Peyer's patch (tissue), 4 donors: Measurements from ENCODE around the gene MRPS35.

Experiments used
- POLR2A ChIP-seq, 2 donors: fragments of 450-650 bp; IDR thresholded peaks; one replicate each; pipeline ENCODE4 v1.5.1; 2017; ENCODE audit warnings: antibody characterized with exemption in 2 of 2, mild to moderate bottlenecking in 2 of 2, moderate library complexity in 2 of 2
- TF ChIP-seq, protein P1 (sequence below), 6 experiments: fragments of 450-650 bp in 4 of 6; fragments of 200-600 bp in 2 of 6; sonication (generic) in 1 of 6; IDR thresholded peaks; one replicate each; pipeline ENCODE4 v1.5.1; 2017 to 2019; ENCODE audit warnings: antibody characterized with exemption in 6 of 6, mild to moderate bottlenecking in 3 of 6, moderate library complexity in 1 of 6

DNA sequence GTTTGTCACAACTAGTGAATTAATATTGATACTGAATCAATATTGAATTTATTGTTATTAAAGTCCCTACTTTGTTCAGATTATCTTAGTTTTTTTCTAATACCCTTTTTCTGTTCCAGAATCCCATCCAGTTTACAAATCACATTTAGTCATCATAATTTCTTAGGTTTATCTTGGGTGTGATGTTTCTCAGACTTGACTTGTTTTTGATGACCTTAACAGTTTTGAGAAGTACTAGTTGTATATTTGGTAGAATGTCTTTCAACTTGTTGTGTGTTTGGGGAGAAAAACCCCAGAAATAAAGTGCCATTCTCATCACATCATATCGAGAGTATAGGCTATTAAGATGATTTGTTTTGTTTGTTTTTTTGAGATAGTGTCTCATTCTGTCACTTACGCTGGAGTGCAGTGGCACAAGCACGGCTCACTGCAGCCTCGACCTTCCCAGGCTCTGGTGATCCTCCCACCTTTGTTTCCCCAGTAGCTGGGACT is 19.5 kb downstream of the MRPS35 start:
- TF ChIP-seq, protein P1, sequence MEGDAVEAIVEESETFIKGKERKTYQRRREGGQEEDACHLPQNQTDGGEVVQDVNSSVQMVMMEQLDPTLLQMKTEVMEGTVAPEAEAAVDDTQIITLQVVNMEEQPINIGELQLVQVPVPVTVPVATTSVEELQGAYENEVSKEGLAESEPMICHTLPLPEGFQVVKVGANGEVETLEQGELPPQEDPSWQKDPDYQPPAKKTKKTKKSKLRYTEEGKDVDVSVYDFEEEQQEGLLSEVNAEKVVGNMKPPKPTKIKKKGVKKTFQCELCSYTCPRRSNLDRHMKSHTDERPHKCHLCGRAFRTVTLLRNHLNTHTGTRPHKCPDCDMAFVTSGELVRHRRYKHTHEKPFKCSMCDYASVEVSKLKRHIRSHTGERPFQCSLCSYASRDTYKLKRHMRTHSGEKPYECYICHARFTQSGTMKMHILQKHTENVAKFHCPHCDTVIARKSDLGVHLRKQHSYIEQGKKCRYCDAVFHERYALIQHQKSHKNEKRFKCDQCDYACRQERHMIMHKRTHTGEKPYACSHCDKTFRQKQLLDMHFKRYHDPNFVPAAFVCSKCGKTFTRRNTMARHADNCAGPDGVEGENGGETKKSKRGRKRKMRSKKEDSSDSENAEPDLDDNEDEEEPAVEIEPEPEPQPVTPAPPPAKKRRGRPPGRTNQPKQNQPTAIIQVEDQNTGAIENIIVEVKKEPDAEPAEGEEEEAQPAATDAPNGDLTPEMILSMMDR (IDR thresholded peaks at IDR 0.05), result no peak
- no peak for TF ChIP-seq POLR2A (IDR thresholded peaks at IDR 0.05)
